ENCODE measurements around the gene TMEM213.

TMEM213 gene, protein sequence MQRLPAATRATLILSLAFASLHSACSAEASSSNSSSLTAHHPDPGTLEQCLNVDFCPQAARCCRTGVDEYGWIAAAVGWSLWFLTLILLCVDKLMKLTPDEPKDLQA

DNA sequence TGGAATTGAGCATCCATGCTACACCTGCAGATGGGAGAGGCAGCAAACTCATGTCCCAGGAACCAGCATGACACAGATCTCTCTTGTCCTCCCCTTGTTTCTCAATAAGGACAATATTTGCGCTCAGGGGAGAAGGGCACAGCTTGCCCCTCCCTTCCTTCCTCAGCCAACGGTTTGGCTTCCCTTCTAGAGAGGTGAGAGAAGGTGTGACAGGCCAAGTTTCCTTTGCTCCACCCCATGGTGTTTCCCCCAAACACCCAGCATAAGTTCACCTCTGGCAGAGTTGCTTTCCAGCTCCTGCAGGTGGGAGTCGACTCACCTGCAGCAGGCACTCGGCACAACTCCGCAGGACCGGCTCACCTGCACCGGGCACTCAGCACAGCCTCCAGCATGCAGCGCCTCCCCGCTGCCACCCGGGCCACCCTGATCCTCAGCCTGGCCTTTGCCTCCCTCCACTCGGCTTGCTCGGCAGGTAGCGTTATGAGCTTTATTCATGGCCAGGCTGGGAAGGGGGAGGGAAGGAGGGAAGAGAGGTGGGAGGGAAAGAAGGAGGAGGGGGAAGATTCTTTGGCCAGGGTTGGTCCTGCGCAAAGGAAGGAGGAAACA is at the start of gene TMEM213, which contains the start of gene ATP6V0A4:
Gene TMEM213 (plus strand): TSS at position 280 of the 606 bp plus-strand sequence. CDS start 111 bp downstream, at position 391.
Gene ATP6V0A4 (minus strand): TSS at position 482 of the 606 bp plus-strand sequence. CDS start 26,949 bp downstream, outside the sequence.
- no peak for DNase-seq (ENCODE audit: low read depth in 2 of 2, low spot score in 1 of 2)

DNA sequence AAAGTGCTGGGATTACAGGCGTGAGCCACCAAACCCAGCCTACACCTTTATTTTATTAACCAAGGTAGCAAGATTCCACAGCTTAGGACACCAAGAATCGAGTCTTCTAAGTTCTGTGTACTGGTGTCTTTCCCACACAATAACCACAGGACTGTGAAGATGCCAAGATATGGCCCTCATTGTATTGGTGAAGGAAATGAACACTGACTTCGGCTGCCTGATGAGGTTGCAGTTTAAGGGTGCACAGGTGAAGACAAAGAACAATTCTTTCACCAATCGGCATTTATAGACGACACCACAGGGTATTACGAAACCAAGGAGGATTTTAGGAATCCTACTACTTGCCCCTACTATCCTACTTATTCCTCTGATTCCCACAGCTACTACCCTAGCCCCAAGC is 49.1 kb upstream of the TMEM213 start:
- DNase-seq (ENCODE audit: low read depth in 2 of 2, low spot score in 1 of 2): no peak

DNA sequence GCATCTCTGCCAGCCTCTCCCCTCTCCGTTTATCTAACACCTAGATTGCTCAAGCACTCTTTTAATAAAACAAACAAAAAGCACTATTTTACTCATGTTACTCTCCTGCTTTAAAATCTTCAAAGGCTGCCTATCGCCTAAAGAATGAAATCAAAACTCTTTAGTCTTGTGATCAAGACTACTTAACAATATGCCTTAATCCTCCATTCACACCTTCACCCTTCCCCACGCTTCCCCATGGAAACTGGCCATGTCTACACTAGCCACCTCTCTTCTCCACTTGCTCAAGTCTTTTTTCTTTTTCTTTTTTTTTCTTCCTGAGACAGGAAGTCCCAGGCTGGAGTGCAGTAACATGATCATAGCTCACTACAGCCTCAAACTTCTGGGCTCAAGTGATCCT is 47.8 kb upstream of the TMEM213 start:
- DNase-seq (ENCODE audit: low read depth in 2 of 2, low spot score in 1 of 2): no peak

DNA sequence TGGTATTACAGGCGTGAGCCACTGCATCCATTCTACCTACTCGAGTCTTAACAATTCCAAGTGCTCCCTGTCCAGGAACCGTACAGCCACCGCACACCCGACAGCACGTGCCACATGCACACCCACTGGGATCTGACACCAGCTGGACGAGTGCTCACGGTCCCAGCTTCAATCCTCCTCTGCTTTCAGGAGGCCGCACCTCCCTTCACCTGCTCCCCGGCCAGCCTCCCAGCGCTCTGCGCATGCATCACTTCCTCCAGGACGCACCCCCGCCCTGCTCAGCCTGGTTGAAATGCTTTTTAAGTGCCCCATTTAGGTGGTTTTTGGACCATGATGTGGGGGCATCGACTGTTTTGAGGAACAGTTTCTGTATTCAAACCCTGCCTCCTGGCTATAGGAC is 47.3 kb upstream of the TMEM213 start:
- no peak for DNase-seq (ENCODE audit: low read depth in 2 of 2, low spot score in 1 of 2)

DNA sequence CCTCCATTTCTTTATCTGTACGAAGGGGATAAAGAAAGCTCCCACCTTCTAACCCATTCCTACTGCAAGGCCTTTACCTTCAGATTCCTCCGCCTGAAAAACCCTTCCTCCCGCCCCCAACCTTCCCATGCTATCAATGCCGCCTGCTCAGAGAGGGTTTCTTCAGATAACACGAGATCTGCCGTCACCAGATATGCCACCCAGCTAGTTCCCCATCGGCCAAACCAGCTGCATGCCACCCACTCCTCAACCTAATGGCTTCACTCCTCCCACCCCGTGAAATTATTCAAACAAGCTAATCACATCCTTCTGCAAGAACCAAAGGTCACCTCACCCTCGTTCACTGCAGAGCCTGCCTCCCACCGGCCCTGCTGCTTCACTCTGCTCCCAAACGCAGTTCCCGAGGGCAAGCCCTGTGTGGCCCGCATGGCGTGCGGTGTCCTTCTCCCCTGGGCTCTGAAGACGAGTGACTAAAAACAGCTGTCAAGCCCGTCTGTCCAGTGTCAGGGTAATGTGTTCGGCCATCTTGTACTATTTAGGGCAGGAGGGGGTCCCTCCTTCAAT is 46.8 kb upstream of the TMEM213 start:
- DNase-seq (ENCODE audit: low read depth in 2 of 2, low spot score in 1 of 2): no peak

DNA sequence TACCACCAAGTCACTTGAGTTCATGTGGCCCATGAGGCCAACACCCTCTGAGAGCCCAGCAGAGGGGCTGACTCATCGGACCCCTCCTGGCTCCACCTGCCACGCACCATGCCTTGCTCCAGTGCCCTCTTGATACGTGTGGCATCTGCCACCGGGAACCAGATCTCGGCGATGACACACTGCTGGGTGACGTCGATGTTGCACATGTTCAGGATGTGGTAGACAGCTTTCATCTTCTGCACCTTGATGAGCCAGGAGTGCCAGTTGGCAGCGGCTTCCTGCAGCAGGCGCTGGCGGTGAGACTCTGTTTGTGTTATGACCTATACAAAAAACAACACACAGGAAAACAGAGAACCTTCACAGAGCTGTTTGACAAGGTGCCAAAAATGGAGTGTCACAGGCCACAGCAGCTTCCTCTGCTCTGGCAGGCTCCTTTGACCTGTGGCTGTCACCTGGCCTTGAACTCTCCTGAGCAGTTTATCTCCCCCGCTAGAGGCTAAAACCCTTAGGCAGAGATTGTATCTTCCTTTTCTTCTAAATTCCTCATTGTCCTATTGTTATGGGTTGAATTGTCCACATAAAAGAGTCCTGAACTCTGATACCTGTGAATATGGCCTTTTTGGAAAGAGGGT is 45.2 kb upstream of the TMEM213 start:
- DNase-seq (ENCODE audit: low read depth in 2 of 2, low spot score in 1 of 2): peak; percentile 69 to 84

DNA sequence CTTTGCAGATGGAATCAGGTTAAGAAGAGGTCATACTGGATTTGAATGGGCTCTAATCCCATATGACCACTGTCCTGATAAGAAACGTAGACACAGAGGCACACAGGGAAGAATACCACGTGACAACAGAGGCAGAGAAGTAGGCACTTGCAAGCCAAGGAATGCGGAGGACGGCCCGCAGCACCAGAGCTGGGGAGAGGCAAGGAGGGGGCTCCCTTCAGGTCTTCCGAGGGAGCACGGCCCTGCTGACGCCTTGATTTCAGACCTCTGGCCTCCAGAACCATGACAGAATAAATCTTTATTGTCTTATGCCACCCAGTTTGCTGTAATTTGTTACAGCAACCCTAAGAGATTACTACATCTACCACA is 44.7 kb upstream of the TMEM213 start:
- no peak for DNase-seq (ENCODE audit: low read depth in 2 of 2, low spot score in 1 of 2)

DNA sequence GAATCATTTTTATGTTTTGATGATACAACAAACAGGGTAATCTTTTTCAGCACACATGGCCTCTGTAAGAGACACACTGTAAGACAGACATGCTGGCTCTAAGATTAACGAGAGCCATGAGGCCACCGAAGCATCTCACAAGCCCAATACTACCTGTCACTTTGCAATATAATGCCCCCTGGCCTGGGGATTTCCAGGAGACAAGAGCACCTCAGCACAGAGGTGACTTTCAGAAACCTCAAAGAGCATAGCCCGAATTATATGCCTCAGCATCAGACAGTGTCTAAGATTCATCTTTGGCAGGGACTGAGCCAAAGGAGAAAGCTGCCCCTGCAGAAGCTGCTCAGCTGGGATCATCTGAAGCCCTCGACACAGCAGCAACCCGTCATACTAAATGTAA is 44.2 kb upstream of the TMEM213 start:
- DNase-seq (ENCODE audit: low read depth in 2 of 2, low spot score in 1 of 2): no peak

DNA sequence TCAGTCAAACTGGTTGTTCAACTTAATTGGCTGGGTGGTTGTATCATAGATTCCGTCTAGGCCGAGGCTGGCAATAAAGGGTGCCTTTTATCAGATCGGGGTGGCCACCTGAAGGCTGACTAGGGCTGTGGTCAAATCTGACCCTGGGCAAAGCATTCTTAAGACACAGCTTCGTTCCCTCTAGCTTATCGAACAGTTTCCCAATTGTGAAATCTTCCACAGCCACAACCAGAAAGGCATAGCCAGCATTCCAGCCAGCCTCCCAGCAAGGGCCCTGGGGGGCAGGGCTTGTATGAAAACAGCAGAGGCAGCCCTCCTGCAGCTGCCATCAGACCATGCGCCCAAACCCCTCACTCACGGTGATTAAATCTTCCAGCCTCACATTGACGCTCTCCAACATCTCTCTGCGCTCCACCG is 42.5 kb upstream of the TMEM213 start:
- DNase-seq (ENCODE audit: low read depth in 2 of 2, low spot score in 1 of 2): no peak

DNA sequence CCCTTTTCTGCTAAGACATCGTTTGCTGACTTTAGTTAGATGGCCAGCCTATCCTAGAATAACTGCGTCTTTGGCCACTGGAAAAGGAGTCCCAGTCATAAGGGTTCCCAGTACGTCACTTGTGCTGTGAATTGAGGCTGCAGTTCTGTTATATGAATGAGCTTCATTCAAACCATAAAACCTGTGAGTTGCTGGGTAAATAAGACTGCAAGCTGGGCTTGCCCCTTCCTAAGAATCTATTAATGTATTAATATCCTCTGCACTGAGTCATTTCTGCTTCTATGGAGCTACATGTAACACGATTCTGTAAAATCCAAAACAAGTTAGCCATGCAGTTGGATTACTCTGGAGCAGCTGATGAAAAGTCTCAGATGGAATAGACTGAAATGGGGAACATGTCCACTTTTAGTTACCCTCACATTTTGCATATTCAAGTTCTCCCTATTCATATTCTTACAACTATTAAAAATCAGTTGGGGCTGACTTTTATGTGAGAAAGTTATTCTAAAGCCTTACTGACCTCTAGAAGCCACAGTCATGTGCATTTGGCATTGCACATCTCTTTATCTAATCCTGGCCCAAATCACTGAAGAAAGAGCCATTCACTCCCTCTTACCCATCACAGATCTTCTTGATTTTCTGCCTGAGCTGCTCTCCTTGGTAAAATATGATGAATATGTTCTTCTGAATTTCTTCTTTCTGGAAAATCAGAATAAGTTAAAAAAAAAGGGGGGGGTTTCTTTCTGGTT is 41.8 kb upstream of the TMEM213 start:
- no peak for DNase-seq (ENCODE audit: low read depth in 2 of 2, low spot score in 1 of 2)

DNA sequence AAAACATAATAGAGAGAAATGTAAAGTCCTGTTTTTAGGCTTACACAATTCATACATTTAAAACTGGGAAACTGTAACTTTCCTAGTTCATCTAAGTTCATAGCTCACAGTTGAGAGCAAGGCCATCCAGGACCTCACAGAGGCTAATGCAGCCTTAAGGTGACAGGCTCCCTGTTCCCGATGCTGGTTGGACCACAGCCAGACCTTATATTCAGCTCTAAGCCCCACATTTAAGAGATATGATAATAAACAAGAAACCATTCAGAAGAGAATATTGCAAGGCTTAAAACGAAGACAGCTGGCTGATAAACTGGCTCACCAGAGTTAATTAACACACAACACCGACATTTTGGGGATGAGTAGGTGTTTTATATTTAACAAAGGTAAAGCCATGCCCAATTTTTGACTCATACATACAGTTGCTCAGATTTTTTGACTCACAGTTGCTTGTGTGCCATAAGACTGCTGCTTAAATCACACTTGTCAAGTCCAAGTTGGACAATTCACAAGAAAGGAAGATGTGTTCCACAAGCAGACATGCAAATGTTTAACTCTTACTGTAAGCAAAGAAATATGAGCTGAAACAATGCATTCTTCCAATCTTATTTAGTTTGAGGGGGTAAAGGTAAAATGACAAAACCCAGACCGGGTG is 41.1 kb upstream of the TMEM213 start:
- DNase-seq (ENCODE audit: low read depth in 2 of 2, low spot score in 1 of 2): no peak

DNA sequence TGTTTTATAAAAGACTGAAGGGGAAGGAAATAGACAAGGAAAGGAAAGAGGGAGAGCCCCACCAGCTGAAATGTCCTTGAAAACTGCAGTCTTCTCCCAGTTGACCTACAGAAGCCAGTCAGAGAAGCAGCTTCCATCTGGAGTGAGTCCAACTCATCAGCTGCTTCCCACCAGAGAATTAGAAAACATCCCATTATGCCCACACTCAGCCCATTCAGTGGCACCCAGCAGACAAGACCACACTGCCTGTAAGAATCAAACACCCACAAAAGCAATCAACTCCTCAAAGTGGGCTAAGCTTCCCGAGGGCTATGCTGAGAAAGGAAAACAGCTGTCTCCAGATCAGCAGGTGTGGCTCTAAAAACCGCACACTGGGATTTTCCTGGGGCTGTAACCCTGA is 29.6 kb upstream of the TMEM213 start:
- DNase-seq (ENCODE audit: low read depth in 2 of 2, low spot score in 1 of 2): no peak

DNA sequence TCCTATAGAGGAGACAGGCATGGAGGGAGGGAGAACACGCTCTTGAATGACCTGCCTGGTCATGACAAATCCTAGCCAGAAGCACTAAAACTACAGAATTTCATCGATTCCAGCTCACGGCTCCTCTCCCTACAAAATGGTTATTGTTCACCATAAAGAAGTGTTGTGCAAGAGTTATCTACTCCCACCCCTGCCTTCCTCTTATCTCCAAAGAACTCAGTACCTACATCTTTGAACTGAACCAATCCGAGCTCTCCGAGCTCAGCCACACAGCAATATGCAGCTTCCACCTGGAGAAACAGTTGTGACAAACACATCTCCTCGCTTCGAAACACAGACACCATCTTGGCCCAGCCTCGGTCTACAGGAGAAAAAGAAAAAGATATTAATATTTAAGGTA is 26.9 kb upstream of the TMEM213 start:
- no peak for DNase-seq (ENCODE audit: low read depth in 2 of 2, low spot score in 1 of 2)

DNA sequence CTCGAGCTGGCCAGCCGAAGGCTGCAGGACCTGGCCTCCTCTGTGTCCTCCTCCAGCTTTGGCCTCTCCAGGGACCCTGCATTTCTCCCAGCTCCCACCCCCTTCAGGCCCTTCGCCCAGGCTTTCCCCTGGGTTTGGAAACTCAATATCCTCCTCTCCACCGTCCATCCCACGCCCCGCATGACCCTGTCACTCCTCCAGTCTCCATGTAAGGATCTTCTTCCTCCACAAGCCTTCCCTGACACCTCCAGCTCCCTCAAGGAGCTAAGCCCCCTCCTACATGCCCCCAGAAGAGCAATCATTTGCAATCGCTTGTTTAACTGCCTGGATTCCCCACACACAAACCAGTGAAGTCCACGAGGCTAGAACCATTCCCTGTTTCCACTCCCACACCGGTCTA is 24.6 kb upstream of the TMEM213 start:
- DNase-seq (ENCODE audit: low read depth in 2 of 2, low spot score in 1 of 2): no peak

DNA sequence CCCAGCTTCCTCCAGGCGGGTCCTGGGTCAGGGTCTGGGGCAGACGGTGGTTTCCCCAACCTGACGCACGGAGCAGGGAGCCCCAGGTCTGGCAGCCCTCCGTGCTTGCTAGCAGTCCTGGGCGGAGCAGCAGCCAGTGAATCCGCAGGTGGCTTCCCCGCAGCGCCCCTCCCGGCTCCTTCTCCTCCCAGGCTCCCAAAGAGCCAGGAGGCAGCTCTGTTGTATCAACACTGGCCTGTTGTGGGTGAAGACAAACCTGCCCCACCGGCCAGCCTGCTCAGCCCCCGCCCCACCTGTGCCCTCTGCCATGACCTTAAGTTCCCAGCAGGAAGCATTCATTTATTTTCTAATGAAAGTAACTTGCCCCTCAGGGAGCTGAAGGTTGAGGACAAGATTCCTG is 24.0 kb upstream of the TMEM213 start:
- no peak for DNase-seq (ENCODE audit: low read depth in 2 of 2, low spot score in 1 of 2)

DNA sequence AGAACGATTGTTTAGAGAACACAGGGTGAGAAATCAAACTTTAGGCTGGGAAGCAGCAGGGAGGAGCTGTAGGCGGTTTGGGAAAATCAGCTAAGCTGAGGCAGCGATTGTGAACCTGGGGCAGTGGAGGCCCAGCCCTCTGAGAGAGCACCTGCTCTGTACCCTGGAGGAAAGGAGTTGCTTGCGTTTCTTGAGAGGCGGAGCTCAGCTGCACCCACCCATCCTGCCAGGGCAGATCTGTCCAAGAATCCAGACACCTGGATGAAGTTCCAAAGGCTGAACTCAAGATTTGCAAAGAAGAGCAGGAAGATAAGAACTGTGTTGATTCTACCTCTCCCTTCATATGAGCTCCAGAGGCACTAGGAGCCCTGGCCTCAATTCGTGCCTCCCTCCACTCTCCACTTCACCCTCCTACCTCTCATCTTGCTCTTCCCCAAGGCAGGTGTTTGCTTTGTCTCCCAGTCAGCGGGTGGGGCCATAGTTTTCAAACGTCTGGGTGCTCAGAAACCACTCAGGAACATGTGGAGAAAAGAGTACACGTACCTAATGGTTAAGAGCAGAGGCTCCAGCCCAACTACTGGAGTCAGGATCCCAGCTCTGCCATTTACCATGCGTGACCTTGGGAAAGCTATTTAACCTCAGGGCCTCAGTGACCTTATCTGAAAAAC is 21.5 kb upstream of the TMEM213 start:
- no peak for DNase-seq (ENCODE audit: low read depth in 2 of 2, low spot score in 1 of 2)

DNA sequence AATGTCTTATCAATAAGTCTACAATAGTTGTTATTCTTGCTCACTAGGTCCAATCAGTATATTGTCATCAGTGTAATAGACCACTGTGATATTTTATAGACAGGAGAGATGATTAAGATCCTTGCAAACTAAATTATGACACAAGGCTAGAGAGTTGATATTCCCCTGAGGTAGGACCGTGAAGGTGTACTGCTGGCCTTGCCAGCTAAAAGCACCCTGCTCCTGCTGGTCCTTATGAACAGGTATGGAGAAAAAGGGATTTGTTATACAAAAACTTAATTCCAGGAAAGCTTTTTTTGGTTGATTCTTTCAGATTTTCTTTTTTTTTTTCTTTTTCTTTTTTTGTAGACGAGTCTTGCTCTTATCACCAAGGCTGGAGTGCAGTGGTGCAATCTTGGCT is 16.8 kb upstream of the TMEM213 start:
- no peak for DNase-seq (ENCODE audit: low read depth in 2 of 2, low spot score in 1 of 2)

DNA sequence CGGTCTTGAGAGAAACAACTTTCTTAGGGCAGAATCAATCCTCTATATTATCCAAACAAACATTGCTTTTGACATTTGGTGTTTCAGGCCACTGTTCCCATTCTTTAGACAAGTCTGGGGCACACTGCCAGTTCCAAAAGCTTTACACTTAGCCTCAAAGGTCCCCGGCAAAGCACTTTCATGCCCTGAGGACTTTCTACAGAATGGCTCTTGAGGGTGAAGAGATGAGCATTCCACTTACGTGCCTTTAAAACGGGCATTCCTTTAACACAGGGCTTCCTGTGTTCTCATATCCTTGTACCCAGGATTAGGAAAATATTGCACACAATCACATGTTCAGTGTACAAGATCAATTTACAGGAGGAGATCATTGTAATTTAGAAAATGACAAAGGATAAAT is 13.1 kb upstream of the TMEM213 start:
- no peak for DNase-seq (ENCODE audit: low read depth in 2 of 2, low spot score in 1 of 2)

DNA sequence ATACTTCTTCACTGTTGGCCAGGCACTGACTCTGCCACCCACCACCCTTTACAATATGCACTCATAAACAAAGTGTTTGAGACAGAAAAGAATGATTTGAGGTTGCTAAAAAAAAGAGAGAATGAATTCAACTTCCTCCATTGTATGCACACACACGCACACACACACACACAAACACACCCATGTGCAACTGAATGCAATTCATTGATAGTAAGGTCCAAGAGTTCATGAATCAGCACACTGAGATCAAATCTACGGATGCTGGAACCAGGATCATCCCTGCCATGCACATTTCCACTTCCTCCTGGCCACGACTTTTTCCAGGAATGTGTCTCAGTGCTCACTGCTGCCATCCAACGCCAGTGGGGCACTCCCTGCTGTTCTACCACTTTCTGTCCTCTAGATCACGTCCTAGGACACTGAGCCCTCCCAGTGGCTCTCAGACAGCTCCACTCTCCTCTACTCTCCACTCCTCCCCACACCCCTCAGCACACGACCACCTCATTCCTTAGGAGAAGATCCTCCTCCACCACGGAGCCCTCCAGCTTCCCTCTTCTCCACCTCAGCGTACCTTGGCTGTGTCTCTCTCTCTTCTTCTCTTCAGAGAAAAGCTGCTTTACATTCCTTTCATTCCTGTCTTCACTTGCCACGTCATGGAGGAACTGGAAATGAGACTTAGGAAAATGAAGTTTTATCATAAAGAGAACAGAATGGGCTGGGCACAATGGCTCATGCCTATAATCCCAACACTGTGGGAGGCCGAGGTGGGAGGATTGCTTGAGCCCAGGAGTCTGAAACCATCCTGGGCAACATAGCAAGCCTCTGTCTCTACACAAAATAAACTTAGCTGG is 12.0 kb upstream of the TMEM213 start:
- no peak for DNase-seq (ENCODE audit: low read depth in 2 of 2, low spot score in 1 of 2)

DNA sequence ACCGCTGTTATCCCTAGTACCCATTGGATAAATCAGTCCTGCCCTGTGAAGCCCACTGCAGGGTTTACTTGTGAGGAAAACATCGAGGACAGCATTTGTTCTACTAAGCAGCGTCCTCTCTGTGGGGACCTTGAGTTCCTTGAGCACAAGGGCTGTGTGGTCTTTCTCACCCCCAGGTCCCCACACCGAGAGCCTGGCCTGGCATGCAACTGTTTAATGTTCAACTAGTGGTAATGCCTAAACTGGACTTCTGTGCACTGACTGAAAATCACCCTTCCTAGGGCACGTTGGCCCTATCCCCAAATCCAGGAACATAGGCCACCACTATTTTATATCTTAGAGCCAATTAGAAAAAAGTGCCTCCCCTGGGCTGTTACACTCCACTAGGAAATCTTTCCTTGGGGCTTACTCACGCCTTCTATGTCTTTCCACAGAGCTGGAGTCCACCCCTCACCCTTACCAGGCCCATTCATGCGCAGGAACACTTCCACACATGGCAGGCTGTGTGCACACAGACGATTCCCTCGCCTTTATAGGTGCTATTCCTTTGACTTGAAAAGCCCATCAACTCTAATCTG is 1.7 kb upstream of the TMEM213 start:
- no peak for DNase-seq (ENCODE audit: low read depth in 2 of 2, low spot score in 1 of 2)
